Urothelium cell line (cell line): ENCODE measurements around the gene OPRPN.

ENCODE experiments used
- DNase-seq: peaks from one replicate; pipeline ENCODE4 v3.0.0; 2011; ENCODE audit warnings: low spot score, mixed read lengths
- FAIRE-seq: peaks from 2 replicates; lab custom pipeline; 2011; peaks lifted over from hg19 to GRCh38; lab: Jason Lieb, UNC

The OPRPN gene

GRCh38 chr4:70397580-70397979 lies at the start of gene OPRPN:
TSS of gene OPRPN (plus strand) at chr4:70397940. CDS start at chr4:70399286, 1,346 bp downstream.
- no peak for DNase-seq
- no peak for FAIRE-seq

GRCh38 chr4:70356185-70356584 lies 41.6 kb upstream of the OPRPN start:
- DNase-seq (no peak), FAIRE-seq (no peak)

GRCh38 chr4:70359115-70359661 lies 38.6 kb upstream of the OPRPN start:
- no peak for FAIRE-seq
- no peak for DNase-seq

GRCh38 chr4:70360460-70360859 lies 37.3 kb upstream of the OPRPN start, which contains the start of gene SMR3A:
TSS of gene SMR3A (plus strand) at chr4:70360760. CDS start at chr4:70362116, 1,356 bp downstream.
- no peak for FAIRE-seq
- no peak for DNase-seq

GRCh38 chr4:70364002-70364401 lies 33.7 kb upstream of the OPRPN start:
- DNase-seq (no peak), FAIRE-seq (no peak)

- DNase-seq = peak; percentile 8
- FAIRE-seq = no peak
These were observed 32.3 kb upstream of the OPRPN start for GRCh38 chr4:70365479-70365878.

- DNase-seq = no peak
- FAIRE-seq = no peak
These were observed 29.9 kb upstream of the OPRPN start for GRCh38 chr4:70367813-70368212.

GRCh38 chr4:70371987-70372386 lies 25.8 kb upstream of the OPRPN start:
- DNase-seq (no peak), FAIRE-seq (no peak)

- DNase-seq (no peak), FAIRE-seq (no peak)
These were observed 25.0 kb upstream of the OPRPN start for GRCh38 chr4:70372760-70373159.

- DNase-seq = no peak
- no peak for FAIRE-seq
These were observed 17.2 kb upstream of the OPRPN start for GRCh38 chr4:70380578-70380977.

- no peak for FAIRE-seq
- no peak for DNase-seq
These were observed 15.0 kb upstream of the OPRPN start, which contains the start of gene SMR3B for GRCh38 chr4:70382691-70383181. TSS of gene SMR3B (plus strand) at chr4:70383131. CDS start at chr4:70384511, 1,380 bp downstream.

- no peak for DNase-seq
- FAIRE-seq = no peak
These were observed 5.5 kb upstream of the OPRPN start for GRCh38 chr4:70392057-70392776.

- FAIRE-seq (no peak), DNase-seq (no peak)
These were observed 1.6 kb downstream of the OPRPN start for GRCh38 chr4:70399319-70399718.

- FAIRE-seq (no peak), DNase-seq (no peak)
These were observed 5.0 kb downstream of the OPRPN start for GRCh38 chr4:70402762-70403161.

GRCh38 chr4:70405765-70406164 lies 8.0 kb downstream of the OPRPN start:
- DNase-seq (no peak), FAIRE-seq (no peak)

- DNase-seq (no peak), FAIRE-seq (no peak)
These were observed 27.6 kb downstream of the OPRPN start for GRCh38 chr4:70425306-70425705.

GRCh38 chr4:70426789-70427188 lies 29.0 kb downstream of the OPRPN start:
- FAIRE-seq (no peak), DNase-seq (no peak)

GRCh38 chr4:70437197-70437596 lies 39.5 kb downstream of the OPRPN start:
- no peak for FAIRE-seq
- DNase-seq = no peak

GRCh38 chr4:70442474-70442873 lies 44.7 kb downstream of the OPRPN start:
- DNase-seq (no peak), FAIRE-seq (no peak)

- no peak for FAIRE-seq
These were observed 45.6 kb downstream of the OPRPN start for GRCh38 chr4:70443329-70443728.

GRCh38 chr4:70449220-70449619 lies 51.5 kb downstream of the OPRPN start:
- FAIRE-seq (no peak), DNase-seq (no peak)

More at GRCh38 chr4:70443329-70443728, 45.6 kb downstream of the OPRPN start:
- DNase-seq = no peak

GRCh38 chr4:70452946-70453345 lies 55.2 kb downstream of the OPRPN start:
- no peak for FAIRE-seq
- no peak for DNase-seq
